NCI-H2081 (cell line): ENCODE data around the gene SDK2.
"Not testable (repeated sequence)": the region's sequence is repeated elsewhere in the genome, so short reads cannot be mapped to it uniquely, and the experiment has no call there.

Experiments
- DNase-seq, 2 experiments: peaks; one replicate each; lab custom pipeline; 2025; lab: John Stamatoyannopoulos, UW

Gene SDK2

GRCh38 chr17:73455050-73455687, 189.1 kb downstream of the SDK2 start:
- DNase-seq = peak; percentile 53 to 64

GRCh38 chr17:73453494-73453893, 190.8 kb downstream of the SDK2 start:
- not testable (repeated sequence) for DNase-seq

- DNase-seq = no peak
Observed at GRCh38 chr17:73453090-73453489, 191.2 kb downstream of the SDK2 start.

- DNase-seq = no peak
Observed at GRCh38 chr17:73452009-73452408, 192.2 kb downstream of the SDK2 start.

- no peak for DNase-seq
Observed at GRCh38 chr17:73447319-73447718, 196.9 kb downstream of the SDK2 start.

- DNase-seq = no peak
Observed at GRCh38 chr17:73446617-73447016, 197.6 kb downstream of the SDK2 start.

GRCh38 chr17:73445466-73445865, 198.8 kb downstream of the SDK2 start:
- no peak for DNase-seq

- no peak for DNase-seq
Observed at GRCh38 chr17:73444021-73444420, 200.2 kb downstream of the SDK2 start.

GRCh38 chr17:73439597-73439996, 204.6 kb downstream of the SDK2 start:
- DNase-seq = no peak

- DNase-seq = no peak
Observed at GRCh38 chr17:73437826-73438225, 206.4 kb downstream of the SDK2 start.

- DNase-seq = no peak
Observed at GRCh38 chr17:73436954-73437353, 207.3 kb downstream of the SDK2 start.

GRCh38 chr17:73435412-73435811, 208.8 kb downstream of the SDK2 start:
- no peak for DNase-seq

- DNase-seq = no peak
Observed at GRCh38 chr17:73434154-73434553, 210.1 kb downstream of the SDK2 start.

GRCh38 chr17:73433501-73433900, 210.7 kb downstream of the SDK2 start:
- DNase-seq = no peak

- DNase-seq = no peak
Observed at GRCh38 chr17:73432624-73433190, 211.5 kb downstream of the SDK2 start.

GRCh38 chr17:73431401-73432205, 212.6 kb downstream of the SDK2 start:
- DNase-seq = no peak

GRCh38 chr17:73430848-73431247, 213.4 kb downstream of the SDK2 start:
- DNase-seq = peak; percentile 57 to 85

- peak; percentile 56 to 70 for DNase-seq
Observed at GRCh38 chr17:73430165-73430680, 214.0 kb downstream of the SDK2 start.

- peak; percentile 90 to 94 for DNase-seq
Observed at GRCh38 chr17:73429440-73430164, 214.6 kb downstream of the SDK2 start.

- DNase-seq = peak; percentile 29 to 73
Observed at GRCh38 chr17:73427198-73427597, 217.0 kb downstream of the SDK2 start.

- no peak for DNase-seq
Observed at GRCh38 chr17:73424571-73424970, 219.7 kb downstream of the SDK2 start.

- no peak for DNase-seq
Observed at GRCh38 chr17:73423806-73424205, 220.4 kb downstream of the SDK2 start.
